DOHH2 (cell line): Measurements from ENCODE around the gene RINT1.

Source experiments
- H3F3A ChIP-seq: fragments of 200-600 bp; sonication (generic), shearing (Covaris generic); 2 replicates; pipeline ENCODE4 v1.6.0; 2016; ENCODE audit warnings: antibody characterized with exemption, mild to moderate bottlenecking; ENCODE audit not compliant: control insufficient read depth, insufficient read depth
- H3K27ac ChIP-seq: fragments of 200-600 bp; sonication (generic); 2 replicates; pipeline ENCODE4 v1.5.1; 2014; ENCODE audit warnings: low read depth, mild to moderate bottlenecking, low read length, moderate library complexity
- H3K27me3 ChIP-seq: fragments of 200-600 bp; sonication (generic); 2 replicates; pipeline ENCODE4 v1.6.1; 2014; ENCODE audit warnings: mild to moderate bottlenecking, low read length, mixed read lengths; ENCODE audit not compliant: control insufficient read depth
- H3K36me3 ChIP-seq: fragments of 200-600 bp; sonication (generic); 2 replicates; pipeline ENCODE4 v1.6.1; 2014; ENCODE audit warnings: mild to moderate bottlenecking, low read length, moderate library complexity, mixed read lengths; ENCODE audit not compliant: control insufficient read depth
- H3K4me1 ChIP-seq: fragments of 200-600 bp; sonication (generic); 2 replicates; pipeline ENCODE4 v1.6.1; 2014; ENCODE audit warnings: mild to moderate bottlenecking, low read length, mixed read lengths; ENCODE audit not compliant: control insufficient read depth
- H3K4me2 ChIP-seq: fragments of 200-600 bp; sonication (generic); 2 replicates; pipeline ENCODE4 v1.6.0; 2014; ENCODE audit warnings: mild to moderate bottlenecking, low read length, moderate library complexity
- H3K4me3 ChIP-seq: fragments of 200-600 bp; sonication (generic); 2 replicates; pipeline ENCODE4 v1.5.1; 2014; ENCODE audit warnings: mild to moderate bottlenecking, low read length, mixed read lengths
- H3K79me2 ChIP-seq: fragments of 200-600 bp; sonication (generic); 2 replicates; pipeline ENCODE4 v1.6.1; 2014; ENCODE audit warnings: mild to moderate bottlenecking, low read length, mixed read lengths; ENCODE audit not compliant: control insufficient read depth
- H3K9me2 ChIP-seq: fragments of 200-600 bp; sonication (generic); replicated peaks from 2 replicates; pipeline ENCODE4 v1.6.1; 2014; ENCODE audit warnings: mild to moderate bottlenecking, low read length, mixed read lengths; ENCODE audit not compliant: control insufficient read depth
- H3K9me3 ChIP-seq: fragments of 200-600 bp; sonication (generic); 2 replicates; pipeline ENCODE4 v1.6.1; 2014; ENCODE audit warnings: antibody characterized with exemption, low read length, mixed read lengths; ENCODE audit not compliant: control insufficient read depth, insufficient read depth
- H4K20me1 ChIP-seq: fragments of 200-600 bp; sonication (generic); 2 replicates; pipeline ENCODE4 v1.6.0; 2014; ENCODE audit warnings: low read depth, mild to moderate bottlenecking, antibody characterized with exemption, low read length, moderate library complexity; ENCODE audit not compliant: control insufficient read depth, insufficient read depth
- EZH2phosphoT487 ChIP-seq: fragments of 200-600 bp; sonication (generic); IDR thresholded peaks from 2 replicates; pipeline ENCODE4 v1.6.1; 2017; ENCODE audit warnings: borderline replicate concordance, mild to moderate bottlenecking, antibody characterized with exemption, low read length, moderate library complexity, mixed read lengths
- TF ChIP-seq, protein P1 (sequence below): fragments of 200-600 bp; sonication (generic); IDR thresholded peaks from one replicate; pipeline ENCODE4 v1.5.1; 2014; ENCODE audit warnings: antibody characterized with exemption, mild to moderate bottlenecking, low read depth, low read length; ENCODE audit not compliant: poor library complexity, severe bottlenecking

The RINT1 gene

DNA sequence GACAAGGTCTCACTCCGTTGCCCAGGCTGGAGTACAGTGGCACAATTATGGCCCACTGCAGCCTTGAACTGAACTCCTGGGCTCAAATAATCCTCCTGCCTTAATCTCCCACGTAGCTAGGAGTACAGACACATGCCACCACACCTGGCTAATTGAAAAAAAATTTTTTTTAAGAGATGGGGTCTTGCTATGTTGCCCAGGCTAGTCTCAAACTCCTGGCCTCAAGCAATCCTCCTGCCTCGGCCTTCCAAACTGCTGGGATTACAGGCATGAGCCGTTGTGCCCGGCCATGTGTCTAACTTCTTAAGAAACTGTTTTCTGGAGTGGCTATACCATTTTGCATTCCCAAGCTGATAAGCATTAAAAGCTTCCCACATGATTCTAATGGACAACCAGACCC is 58.8 kb downstream of the RINT1 start:
- Histone ChIP-seq H3K36me3 (no peaks in the 10 kb centered on the region), H3K4me1 (peaks cover 72% of the 10 kb centered on the region), H3K4me2 (no peak overlapping the region), H3K4me3 (no peak overlapping the region), H3K9me3 (no peaks in the 10 kb centered on the region), H3K27ac (no peak overlapping the region), H3K27me3 (no peaks in the 10 kb centered on the region), H3K9me2 (no peaks in the 10 kb centered on the region), H3F3A (peaks cover 16% of the 10 kb centered on the region), H3K79me2 (no peaks in the 10 kb centered on the region), H4K20me1 (no peaks in the 10 kb centered on the region)
- TF ChIP-seq, protein P1, sequence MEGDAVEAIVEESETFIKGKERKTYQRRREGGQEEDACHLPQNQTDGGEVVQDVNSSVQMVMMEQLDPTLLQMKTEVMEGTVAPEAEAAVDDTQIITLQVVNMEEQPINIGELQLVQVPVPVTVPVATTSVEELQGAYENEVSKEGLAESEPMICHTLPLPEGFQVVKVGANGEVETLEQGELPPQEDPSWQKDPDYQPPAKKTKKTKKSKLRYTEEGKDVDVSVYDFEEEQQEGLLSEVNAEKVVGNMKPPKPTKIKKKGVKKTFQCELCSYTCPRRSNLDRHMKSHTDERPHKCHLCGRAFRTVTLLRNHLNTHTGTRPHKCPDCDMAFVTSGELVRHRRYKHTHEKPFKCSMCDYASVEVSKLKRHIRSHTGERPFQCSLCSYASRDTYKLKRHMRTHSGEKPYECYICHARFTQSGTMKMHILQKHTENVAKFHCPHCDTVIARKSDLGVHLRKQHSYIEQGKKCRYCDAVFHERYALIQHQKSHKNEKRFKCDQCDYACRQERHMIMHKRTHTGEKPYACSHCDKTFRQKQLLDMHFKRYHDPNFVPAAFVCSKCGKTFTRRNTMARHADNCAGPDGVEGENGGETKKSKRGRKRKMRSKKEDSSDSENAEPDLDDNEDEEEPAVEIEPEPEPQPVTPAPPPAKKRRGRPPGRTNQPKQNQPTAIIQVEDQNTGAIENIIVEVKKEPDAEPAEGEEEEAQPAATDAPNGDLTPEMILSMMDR, result no peak
- no peak for TF ChIP-seq EZH2phosphoT487

DNA sequence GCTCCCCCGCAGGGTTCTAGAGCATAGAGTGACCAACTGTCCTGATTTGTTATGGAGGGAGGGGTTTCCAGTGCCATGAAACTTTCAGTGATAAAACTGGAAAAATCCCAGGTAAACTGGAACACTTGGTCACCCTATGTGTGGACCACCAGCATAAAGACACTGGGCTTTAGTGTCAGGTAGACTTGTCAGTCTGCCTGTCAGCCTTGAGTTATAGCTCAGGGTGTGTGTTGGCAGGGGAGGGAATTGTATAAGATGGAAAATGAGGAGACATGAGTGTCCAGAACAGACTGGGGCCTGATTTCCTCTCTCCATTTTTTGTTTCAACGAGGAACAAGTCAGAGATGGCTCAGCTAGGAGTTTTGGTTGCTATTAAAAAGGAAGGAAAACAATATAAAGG is 59.5 kb downstream of the RINT1 start:
- no peaks in the 10 kb centered on the region for H3K9me2 ChIP-seq
- H3K79me2 ChIP-seq, result no peaks in the 10 kb centered on the region
- peaks cover 66% of the 10 kb centered on the region for H3K4me1 ChIP-seq
- no peaks in the 10 kb centered on the region for H4K20me1 ChIP-seq
- H3K27ac ChIP-seq, result no peak overlapping the region
- H3K9me3 ChIP-seq, result no peaks in the 10 kb centered on the region
- no peaks in the 10 kb centered on the region for H3K36me3 ChIP-seq
- no peaks in the 10 kb centered on the region for H3K27me3 ChIP-seq
- no peak for TF ChIP-seq EZH2phosphoT487
- TF ChIP-seq, protein P1, result no peak
- no peak overlapping the region for H3K4me3 ChIP-seq
- H3F3A ChIP-seq, result peaks cover 18% of the 10 kb centered on the region
- H3K4me2 ChIP-seq, result no peak overlapping the region

DNA sequence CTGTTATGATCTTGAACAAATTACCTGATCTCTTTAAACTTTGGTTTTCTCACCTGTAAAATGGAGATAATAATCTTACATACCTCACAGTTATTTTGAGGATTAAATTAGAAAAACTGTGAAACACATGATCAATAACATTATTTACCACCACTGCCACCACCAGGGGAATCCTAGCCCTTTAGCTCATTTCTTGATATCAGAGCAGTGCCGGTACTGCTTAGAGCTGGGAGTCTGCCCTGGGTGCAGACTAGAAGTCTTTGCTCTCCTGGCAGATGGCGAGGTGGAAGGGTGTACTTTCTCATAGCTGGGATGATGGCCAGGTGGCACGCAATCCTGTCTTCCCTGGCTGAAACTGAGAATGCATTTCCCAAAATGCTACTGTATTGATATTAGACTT is 62.0 kb downstream of the RINT1 start:
- no peaks in the 10 kb centered on the region for H4K20me1 ChIP-seq
- peak overlapping the region; percentile 57 for H3K4me2 ChIP-seq
- H3K79me2 ChIP-seq, result no peaks in the 10 kb centered on the region
- peaks cover 19% of the 10 kb centered on the region for H3F3A ChIP-seq
- TF ChIP-seq EZH2phosphoT487, result no peak
- TF ChIP-seq, protein P1, result peak; percentile 53
- no peaks in the 10 kb centered on the region for H3K36me3 ChIP-seq
- H3K4me3 ChIP-seq, result peak overlapping the region; percentile 46; the same call in 1 of the 2 replicates
- H3K9me2 ChIP-seq, result no peaks in the 10 kb centered on the region
- no peaks in the 10 kb centered on the region for H3K9me3 ChIP-seq
- peaks cover 41% of the 10 kb centered on the region for H3K4me1 ChIP-seq
- H3K27ac ChIP-seq, result peak overlapping the region; percentile 62
- no peaks in the 10 kb centered on the region for H3K27me3 ChIP-seq
